BLaER1 treated with 17β-estradiol and CSF1 and Interleukin-3, amounts not matched to agents 10 nM and 100 nM (cell line): ENCODE data around the gene MTA3.
"Not testable (repeated sequence)": the region's sequence is repeated elsewhere in the genome, so short reads cannot be mapped to it uniquely, and the experiment has no call there.

Source experiments
- H3K27ac ChIP-seq, 11 experiments: shearing (Covaris generic); formaldehyde crosslinking; 2 replicates each; pipeline ENCODE4 v1.8.1; 2022
- H3K27me3 ChIP-seq, 11 experiments: shearing (Covaris generic); formaldehyde crosslinking; 2 replicates each; pipeline ENCODE4 v1.8.1; 2022
- H3K36me3 ChIP-seq, 11 experiments: shearing (Covaris generic); formaldehyde crosslinking; 2 replicates each; pipeline ENCODE4 v1.8.1; 2022
- H3K4me1 ChIP-seq, 10 experiments: shearing (Covaris generic); formaldehyde crosslinking; 2 replicates each; pipeline ENCODE4 v1.8.1; 2022
- H3K4me2 ChIP-seq, 11 experiments: shearing (Covaris generic); formaldehyde crosslinking; 2 replicates each; pipeline ENCODE4 v1.8.1; 2022
- H3K4me3 ChIP-seq, 10 experiments: shearing (Covaris generic); formaldehyde crosslinking; 2 replicates each; pipeline ENCODE4 v1.8.1; 2022
- H3K9ac ChIP-seq, 11 experiments: shearing (Covaris generic); formaldehyde crosslinking; 2 replicates each; pipeline ENCODE4 v1.8.1; 2022
- H3K9me3 ChIP-seq, 11 experiments: shearing (Covaris generic); formaldehyde crosslinking; replicated peaks in 1 of 11; 2 replicates each; pipeline ENCODE4 v1.8.1; 2022
- H4K20me1 ChIP-seq, 11 experiments: shearing (Covaris generic); formaldehyde crosslinking; 2 replicates each; pipeline ENCODE4 v1.8.1; 2022
- Cebpa-rat ChIP-seq, 11 experiments: shearing (Covaris generic); IDR thresholded peaks; 2 replicates each; pipeline ENCODE4 v1.8.1; 2022

The MTA3 gene

GRCh38 chr2:42573256-42573655 lies 4.8 kb downstream of the MTA3 start:
- peaks cover 0 to 5% (median 0%) of the 10 kb centered on the region in 11 experiments; a peak in 1 of 22 replicates for H4K20me1 ChIP-seq
- H3K27ac ChIP-seq = no peak overlapping the region
- H3K36me3 ChIP-seq = peaks cover 40 to 73% (median 53%) of the 10 kb centered on the region in 11 experiments
- H3K4me1 ChIP-seq = peaks cover 11 to 32% (median 20%) of the 10 kb centered on the region in 10 experiments
- H3K4me3 ChIP-seq = no peak overlapping the region
- no peak overlapping the region for H3K9ac ChIP-seq
- TF ChIP-seq Cebpa-rat (IDR thresholded peaks at IDR 0.05) = no peak
- H3K27me3 ChIP-seq = no peaks in the 10 kb centered on the region
- H3K9me3 ChIP-seq = no peaks in the 10 kb centered on the region
- H3K4me2 ChIP-seq = no peak overlapping the region

- no peaks in the 10 kb centered on the region for H3K9me3 ChIP-seq
- H4K20me1 ChIP-seq = peaks cover 0 to 8% (median 0%) of the 10 kb centered on the region in 11 experiments; a peak in 1 of 22 replicates
- H3K9ac ChIP-seq = no peak overlapping the region
- H3K4me3 ChIP-seq = no peak overlapping the region
- no peak for TF ChIP-seq Cebpa-rat (IDR thresholded peaks at IDR 0.05)
- H3K27me3 ChIP-seq = no peaks in the 10 kb centered on the region
- H3K4me1 ChIP-seq = peaks cover 0 to 19% (median 7%) of the 10 kb centered on the region in 10 experiments; a peak in 14 of 20 replicates
- H3K4me2 ChIP-seq = peak overlapping the region in 2 of 11 experiments; percentile 14 to 18; a peak in 2 of 22 replicates
- peaks cover 64 to 96% (median 74%) of the 10 kb centered on the region in 11 experiments for H3K36me3 ChIP-seq
- H3K27ac ChIP-seq = no peak overlapping the region
Observed at GRCh38 chr2:42575458-42576064, 7.1 kb downstream of the MTA3 start.

- Histone ChIP-seq H4K20me1 (peaks cover 0 to 16% (median 0%) of the 10 kb centered on the region in 11 experiments; a peak in 1 of 22 replicates), H3K36me3 (peaks cover 69 to 98% (median 79%) of the 10 kb centered on the region in 11 experiments), H3K9ac (no peak overlapping the region), H3K9me3 (no peaks in the 10 kb centered on the region), H3K27ac (no peak overlapping the region), H3K27me3 (no peaks in the 10 kb centered on the region), H3K4me1 (peaks cover 0 to 15% (median 0%) of the 10 kb centered on the region in 10 experiments; a peak in 8 of 20 replicates), H3K4me3 (no peak overlapping the region), H3K4me2 (no peak overlapping the region)
- TF ChIP-seq Cebpa-rat (IDR thresholded peaks at IDR 0.05) = no peak
Observed at GRCh38 chr2:42578621-42579020, 10.2 kb downstream of the MTA3 start.

GRCh38 chr2:42581257-42581656 lies 12.8 kb downstream of the MTA3 start:
- no peak for TF ChIP-seq Cebpa-rat (IDR thresholded peaks at IDR 0.05)
- Histone ChIP-seq H3K27ac (no peak overlapping the region), H3K9me3 (0 out of 22 replicates have a peak, but pooled peaks cover 0 to 5% (median 0%) of the 10 kb centered on the region in 11 experiments), H3K27me3 (no peaks in the 10 kb centered on the region), H3K36me3 (peaks cover 74 to 100% (median 82%) of the 10 kb centered on the region in 11 experiments), H3K4me1 (no peaks in the 10 kb centered on the region), H3K4me2 (no peak overlapping the region), H3K4me3 (no peak overlapping the region), H4K20me1 (peaks cover 0 to 16% (median 0%) of the 10 kb centered on the region in 11 experiments; a peak in 1 of 22 replicates), H3K9ac (no peak overlapping the region)

GRCh38 chr2:42584628-42585027 lies 16.2 kb downstream of the MTA3 start:
- H3K9ac ChIP-seq, H3K4me3 ChIP-seq, H3K27me3 ChIP-seq, H3K4me1 ChIP-seq, H3K4me2 ChIP-seq, H3K27ac ChIP-seq: not testable (repeated sequence)
- H3K9me3 ChIP-seq = peaks cover 0 to 14% (median 0%) of the 10 kb centered on the region in 11 experiments; a peak in 7 of 22 replicates
- peaks cover 0 to 12% (median 0%) of the 10 kb centered on the region in 11 experiments; a peak in 1 of 22 replicates for H4K20me1 ChIP-seq
- peaks cover 74 to 96% (median 78%) of the 10 kb centered on the region in 11 experiments for H3K36me3 ChIP-seq

- Histone ChIP-seq H3K27me3 (no peaks in the 10 kb centered on the region), H3K9ac (no peak overlapping the region), H3K4me3 (no peak overlapping the region), H3K9me3 (peaks cover 0 to 14% (median 0%) of the 10 kb centered on the region in 11 experiments; a peak in 7 of 22 replicates), H4K20me1 (peaks cover 0 to 16% (median 0%) of the 10 kb centered on the region in 11 experiments; a peak in 1 of 22 replicates), H3K27ac (no peak overlapping the region), H3K4me2 (no peak overlapping the region), H3K4me1 (no peaks in the 10 kb centered on the region), H3K36me3 (peaks cover 63 to 96% (median 77%) of the 10 kb centered on the region in 11 experiments)
- TF ChIP-seq Cebpa-rat (IDR thresholded peaks at IDR 0.05) = no peak
Observed at GRCh38 chr2:42585779-42586178, 17.3 kb downstream of the MTA3 start.

GRCh38 chr2:42587526-42588117 lies 19.2 kb downstream of the MTA3 start:
- TF ChIP-seq Cebpa-rat (IDR thresholded peaks at IDR 0.05) = no peak
- peaks cover 48 to 92% (median 62%) of the 10 kb centered on the region in 11 experiments for H3K36me3 ChIP-seq
- no peak overlapping the region for H3K4me3 ChIP-seq
- H3K4me1 ChIP-seq = no peaks in the 10 kb centered on the region
- H3K9ac ChIP-seq = no peak overlapping the region
- peaks cover 0 to 14% (median 0%) of the 10 kb centered on the region in 11 experiments; a peak in 7 of 22 replicates for H3K9me3 ChIP-seq
- no peak overlapping the region for H3K27ac ChIP-seq
- H3K4me2 ChIP-seq = no peak overlapping the region
- no peaks in the 10 kb centered on the region for H3K27me3 ChIP-seq
- H4K20me1 ChIP-seq = peaks cover 0 to 16% (median 0%) of the 10 kb centered on the region in 11 experiments; a peak in 2 of 22 replicates

- TF ChIP-seq Cebpa-rat (IDR thresholded peaks at IDR 0.05) = no peak
- Histone ChIP-seq H3K4me3 (no peak overlapping the region), H3K27me3 (no peaks in the 10 kb centered on the region), H3K27ac (no peak overlapping the region), H3K9me3 (peaks cover 0 to 14% (median 0%) of the 10 kb centered on the region in 11 experiments; a peak in 7 of 22 replicates), H4K20me1 (peaks cover 0 to 11% (median 0%) of the 10 kb centered on the region in 11 experiments; a peak in 2 of 22 replicates), H3K9ac (no peak overlapping the region), H3K4me2 (no peak overlapping the region), H3K4me1 (no peaks in the 10 kb centered on the region), H3K36me3 (peaks cover 45 to 88% (median 58%) of the 10 kb centered on the region in 11 experiments)
Observed at GRCh38 chr2:42588121-42588520, 19.7 kb downstream of the MTA3 start.

GRCh38 chr2:42590176-42590575 lies 21.7 kb downstream of the MTA3 start:
- Histone ChIP-seq H3K27ac (no peak overlapping the region), H3K36me3 (peaks cover 25 to 70% (median 41%) of the 10 kb centered on the region in 11 experiments), H3K9me3 (peaks cover 0 to 14% (median 0%) of the 10 kb centered on the region in 11 experiments; a peak in 7 of 22 replicates), H3K4me1 (no peaks in the 10 kb centered on the region), H3K27me3 (no peaks in the 10 kb centered on the region), H3K4me2 (no peak overlapping the region), H3K4me3 (no peak overlapping the region), H3K9ac (no peak overlapping the region), H4K20me1 (peaks cover 0 to 18% (median 0%) of the 10 kb centered on the region in 11 experiments; a peak in 2 of 22 replicates)
- no peak for TF ChIP-seq Cebpa-rat (IDR thresholded peaks at IDR 0.05)
